Adrenal gland (tissue), 5 donors: ENCODE measurements around the gene ARHGAP8.
"Not testable (repeated sequence)": the region's sequence is repeated elsewhere in the genome, so short reads cannot be mapped to it uniquely, and the experiment has no call there.

ENCODE experiments used
- POLR2A ChIP-seq, 2 donors: fragments of 450-650 bp; IDR thresholded peaks; one replicate each; pipeline ENCODE4 v1.6.1; 2017; ENCODE audit warnings: antibody characterized with exemption in 2 of 2, mild to moderate bottlenecking in 2 of 2, moderate library complexity in 1 of 2
- TF ChIP-seq, protein P1 (sequence below), 6 experiments: fragments of 450-650 bp in 4 of 6; fragments of 200-600 bp in 2 of 6; sonication (generic) in 1 of 6; IDR thresholded peaks; 1 replicate in 5 of 6; 2 replicates in 1 of 6; pipeline versions ENCODE4 v1.5.1 to v1.8.0; 2016 to 2021; ENCODE audit warnings: antibody characterized with exemption in 6 of 6, mild to moderate bottlenecking in 2 of 6, moderate library complexity in 1 of 6
- donor health status: DM: no; HTN: no; CAD: no.

DNA sequence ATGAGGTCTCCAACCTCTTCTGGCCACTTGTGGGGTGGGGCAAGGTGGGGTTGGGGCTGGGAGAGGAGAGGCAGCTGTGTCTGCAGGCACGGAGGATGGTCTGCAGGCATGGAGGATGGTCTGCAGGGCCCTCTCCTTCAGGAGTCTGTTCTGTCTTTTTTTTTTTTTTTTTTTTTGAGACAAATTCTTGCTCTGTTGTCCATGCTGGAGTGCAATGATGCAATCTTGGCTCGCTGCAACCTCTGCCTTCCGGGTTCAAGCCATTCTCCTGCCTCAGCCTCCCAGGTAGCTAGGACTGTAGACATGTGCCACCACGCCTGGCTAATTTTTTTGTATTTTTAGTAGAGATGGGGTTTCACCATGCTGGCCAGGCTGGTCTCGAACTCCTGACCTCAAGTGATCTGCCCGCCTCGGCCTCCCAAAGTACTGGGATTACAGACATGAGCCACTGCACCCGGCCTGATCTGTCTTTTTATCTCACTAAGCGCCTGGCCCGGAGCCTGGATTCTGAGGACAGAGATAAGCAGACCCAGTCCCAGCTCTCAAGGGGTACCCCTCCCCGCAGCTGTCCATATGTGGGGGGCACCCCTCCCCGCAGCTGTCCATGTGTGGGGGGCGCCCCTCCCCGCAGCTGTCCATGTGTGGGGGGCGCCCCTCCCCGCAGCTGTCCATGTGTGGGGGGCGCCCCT lies 47.7 kb downstream of the ARHGAP8 start:
- TF ChIP-seq, protein P1, sequence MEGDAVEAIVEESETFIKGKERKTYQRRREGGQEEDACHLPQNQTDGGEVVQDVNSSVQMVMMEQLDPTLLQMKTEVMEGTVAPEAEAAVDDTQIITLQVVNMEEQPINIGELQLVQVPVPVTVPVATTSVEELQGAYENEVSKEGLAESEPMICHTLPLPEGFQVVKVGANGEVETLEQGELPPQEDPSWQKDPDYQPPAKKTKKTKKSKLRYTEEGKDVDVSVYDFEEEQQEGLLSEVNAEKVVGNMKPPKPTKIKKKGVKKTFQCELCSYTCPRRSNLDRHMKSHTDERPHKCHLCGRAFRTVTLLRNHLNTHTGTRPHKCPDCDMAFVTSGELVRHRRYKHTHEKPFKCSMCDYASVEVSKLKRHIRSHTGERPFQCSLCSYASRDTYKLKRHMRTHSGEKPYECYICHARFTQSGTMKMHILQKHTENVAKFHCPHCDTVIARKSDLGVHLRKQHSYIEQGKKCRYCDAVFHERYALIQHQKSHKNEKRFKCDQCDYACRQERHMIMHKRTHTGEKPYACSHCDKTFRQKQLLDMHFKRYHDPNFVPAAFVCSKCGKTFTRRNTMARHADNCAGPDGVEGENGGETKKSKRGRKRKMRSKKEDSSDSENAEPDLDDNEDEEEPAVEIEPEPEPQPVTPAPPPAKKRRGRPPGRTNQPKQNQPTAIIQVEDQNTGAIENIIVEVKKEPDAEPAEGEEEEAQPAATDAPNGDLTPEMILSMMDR (IDR thresholded peaks at IDR 0.05): not testable (repeated sequence)
- not testable (repeated sequence) for TF ChIP-seq POLR2A (IDR thresholded peaks at IDR 0.05)
